Keratinocyte (primary cell): ENCODE measurements around the gene GFOD1. TPM values are rescaled to one million over a fixed set of nuclear protein-coding genes. Genes with fewer than 3 reads are reported as not detected.

Experiments used
- DNase-seq: peaks from one replicate; pipeline ENCODE4 v3.0.0-alpha.2; 2011; ENCODE audit warnings: low read depth, missing footprints, low spot score
- FAIRE-seq: peaks from 2 replicates; lab custom pipeline; 2011; peaks lifted over from hg19 to GRCh38; lab: Jason Lieb, UNC
- H2AFZ ChIP-seq: 2 replicates; pipeline ENCODE4 v1.6.0; 2012; ENCODE audit warnings: low read length, control low read depth, inconsistent platforms; ENCODE audit not compliant: control insufficient read depth
- H3K27ac ChIP-seq: 2 replicates; pipeline ENCODE4 v1.5.1; 2011; ENCODE audit warnings: low read length; ENCODE audit not compliant: control insufficient read depth, insufficient read depth
- H3K27me3 ChIP-seq: 3 replicates; pipeline ENCODE4 v1.6.0; 2011; ENCODE audit warnings: low read length; ENCODE audit not compliant: control insufficient read depth, insufficient read depth; ENCODE audit errors: extremely low read depth
- H3K36me3 ChIP-seq, 2 experiments: 2 replicates in 1 of 2; 3 replicates in 1 of 2; pipeline ENCODE4 v1.5.1; 2011; ENCODE audit warnings: low read length in 2 of 2, mild to moderate bottlenecking in 1 of 2; ENCODE audit not compliant: control insufficient read depth in 2 of 2, insufficient read depth in 2 of 2; ENCODE audit errors: extremely low read depth in 1 of 2
- H3K4me1 ChIP-seq: 3 replicates; pipeline ENCODE4 v1.5.1; 2011; ENCODE audit warnings: low read length; ENCODE audit not compliant: control insufficient read depth, insufficient read depth; ENCODE audit errors: extremely low read depth
- H3K4me2 ChIP-seq: 3 replicates; pipeline ENCODE4 v1.6.0; 2011; ENCODE audit warnings: low read depth, low read length; ENCODE audit not compliant: control insufficient read depth, insufficient read depth; ENCODE audit errors: extremely low read depth
- H3K4me3 ChIP-seq, 3 experiments: fragments of 200-600 bp in 1 of 3; sonication (generic) in 1 of 3; 2 replicates in 2 of 3; 3 replicates in 1 of 3; pipeline ENCODE4 v1.5.1; 2011 to 2016; ENCODE audit warnings: low read length in 3 of 3, mild to moderate bottlenecking in 3 of 3, control low read depth in 2 of 3, inconsistent platforms in 1 of 3, low read depth in 1 of 3, mixed read lengths in 1 of 3, mixed run types in 1 of 3, moderate library complexity in 1 of 3; ENCODE audit not compliant: control insufficient read depth in 2 of 3, insufficient read depth in 2 of 3; ENCODE audit errors: extremely low read depth in 1 of 3
- H3K79me2 ChIP-seq: 2 replicates; pipeline ENCODE4 v1.6.0; 2012; ENCODE audit warnings: low read length; ENCODE audit not compliant: control insufficient read depth, insufficient read depth
- H3K9ac ChIP-seq: 3 replicates; pipeline ENCODE4 v1.6.0; 2011; ENCODE audit warnings: low read length; ENCODE audit not compliant: control insufficient read depth, insufficient read depth; ENCODE audit errors: extremely low read depth
- H3K9me1 ChIP-seq: 3 replicates; pipeline ENCODE4 v1.6.0; 2011; ENCODE audit warnings: low read length; ENCODE audit not compliant: control insufficient read depth, insufficient read depth; ENCODE audit errors: extremely low read depth
- H3K9me3 ChIP-seq: 2 replicates; pipeline ENCODE4 v1.5.1; 2012; ENCODE audit warnings: low read depth, low read length; ENCODE audit not compliant: control insufficient read depth
- H4K20me1 ChIP-seq: 3 replicates; pipeline ENCODE4 v1.6.0; 2011; ENCODE audit warnings: low read length; ENCODE audit not compliant: control insufficient read depth, insufficient read depth; ENCODE audit errors: extremely low read depth
- EZH2 ChIP-seq: IDR thresholded peaks from one replicate; pipeline ENCODE4 v1.6.1; 2012; ENCODE audit warnings: inconsistent platforms, mild to moderate bottlenecking, low read length, moderate library complexity
- dilution Hi-C: fragments of 300-500 bp; cut with MboI; formaldehyde crosslinking; loops from one replicate; pipeline ENCODE4 v1.7.0; 2020; ENCODE audit warnings: low sequenced_read_pairs; ENCODE audit not compliant: extremely low pct_ligation_motif_present
- polyA plus RNA-seq, 5 experiments: library from polyadenylated mRNA; depleted of rRNA in 3 of 5; stranded (reverse) in 3 of 5; stranded (forward) in 1 of 5; unstranded in 1 of 5; fragments of >200 nt; gene quantifications; 1 replicate in 1 of 5; 2 replicates in 3 of 5; 3 replicates in 1 of 5; pipeline versions ENCODE4 v1.2.1 to v1.2.3, GENCODE V29; 2011 to 2012; ENCODE audit warnings: missing spikeins in 2 of 5, low read depth in 1 of 5, low replicate concordance in 1 of 5
- TF ChIP-seq, protein P1 (sequence below), 3 experiments: IDR thresholded peaks in 1 of 3; conservative IDR thresholded peaks in 1 of 3; optimal IDR thresholded peaks in 1 of 3; 2 replicates in 2 of 3; 3 replicates in 1 of 3; pipeline versions ENCODE3 to v1.5.1; 2011; ENCODE audit warnings: low read length in 3 of 3, mild to moderate bottlenecking in 3 of 3, moderate library complexity in 2 of 3, control low read depth in 1 of 3, inconsistent platforms in 1 of 3; ENCODE audit not compliant: insufficient read depth in 2 of 3; ENCODE audit errors: extremely low read depth in 1 of 3

Gene GFOD1
- polyA plus RNA-seq, 1 donor (not counting 4 experiments of a cell fraction or from before 2014, with no cell fraction given): 7.2 TPM

DNA sequence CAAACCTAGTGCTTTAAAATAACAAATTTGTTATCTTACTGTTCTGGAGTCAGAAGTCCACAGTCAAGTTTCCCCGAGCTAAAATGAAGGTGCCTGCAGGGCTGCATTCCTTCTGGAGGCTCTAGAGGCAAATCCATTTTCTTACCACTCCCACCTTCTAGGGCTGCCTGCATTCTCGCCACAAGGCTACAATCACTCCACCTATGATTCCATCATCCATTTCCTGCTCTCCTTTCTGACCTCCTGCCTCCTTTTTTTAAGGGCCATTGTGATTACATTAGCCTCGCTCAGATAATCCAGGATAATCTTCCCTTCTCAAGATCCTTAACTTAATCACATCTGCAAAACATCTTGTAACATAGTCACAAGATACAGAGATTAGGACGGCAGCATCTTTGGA, 44.6 kb upstream of the GFOD1 start:
- TF ChIP-seq, protein P1, sequence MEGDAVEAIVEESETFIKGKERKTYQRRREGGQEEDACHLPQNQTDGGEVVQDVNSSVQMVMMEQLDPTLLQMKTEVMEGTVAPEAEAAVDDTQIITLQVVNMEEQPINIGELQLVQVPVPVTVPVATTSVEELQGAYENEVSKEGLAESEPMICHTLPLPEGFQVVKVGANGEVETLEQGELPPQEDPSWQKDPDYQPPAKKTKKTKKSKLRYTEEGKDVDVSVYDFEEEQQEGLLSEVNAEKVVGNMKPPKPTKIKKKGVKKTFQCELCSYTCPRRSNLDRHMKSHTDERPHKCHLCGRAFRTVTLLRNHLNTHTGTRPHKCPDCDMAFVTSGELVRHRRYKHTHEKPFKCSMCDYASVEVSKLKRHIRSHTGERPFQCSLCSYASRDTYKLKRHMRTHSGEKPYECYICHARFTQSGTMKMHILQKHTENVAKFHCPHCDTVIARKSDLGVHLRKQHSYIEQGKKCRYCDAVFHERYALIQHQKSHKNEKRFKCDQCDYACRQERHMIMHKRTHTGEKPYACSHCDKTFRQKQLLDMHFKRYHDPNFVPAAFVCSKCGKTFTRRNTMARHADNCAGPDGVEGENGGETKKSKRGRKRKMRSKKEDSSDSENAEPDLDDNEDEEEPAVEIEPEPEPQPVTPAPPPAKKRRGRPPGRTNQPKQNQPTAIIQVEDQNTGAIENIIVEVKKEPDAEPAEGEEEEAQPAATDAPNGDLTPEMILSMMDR (optimal IDR thresholded peaks at IDR 0.05 in 1 of 3, IDR thresholded peaks at IDR 0.05 in 1 of 3, conservative IDR thresholded peaks at IDR 0.05 in 1 of 3; ENCODE audit: extremely low read depth in 1 of 3, insufficient read depth in 2 of 3, low read length in 3 of 3): no peak
- no peak for TF ChIP-seq EZH2
- H3K27ac ChIP-seq: no peak overlapping the region
- H3K9ac ChIP-seq: no peak overlapping the region
- no peak overlapping the region for H3K4me2 ChIP-seq
- DNase-seq (no peak), FAIRE-seq (no peak)
- no peak overlapping the region for H2AFZ ChIP-seq
- dilution Hi-C loops: no loop called here
- no peaks in the 10 kb centered on the region for H3K79me2 ChIP-seq
- H3K9me1 ChIP-seq: no peaks in the 10 kb centered on the region
- H3K27me3 ChIP-seq: no peaks in the 10 kb centered on the region
- H4K20me1 ChIP-seq: no peaks in the 10 kb centered on the region
- no peaks in the 10 kb centered on the region for H3K36me3 ChIP-seq
- no peak overlapping the region for H3K4me3 ChIP-seq
- no peaks in the 10 kb centered on the region for H3K9me3 ChIP-seq
- H3K4me1 ChIP-seq: no peaks in the 10 kb centered on the region

DNA sequence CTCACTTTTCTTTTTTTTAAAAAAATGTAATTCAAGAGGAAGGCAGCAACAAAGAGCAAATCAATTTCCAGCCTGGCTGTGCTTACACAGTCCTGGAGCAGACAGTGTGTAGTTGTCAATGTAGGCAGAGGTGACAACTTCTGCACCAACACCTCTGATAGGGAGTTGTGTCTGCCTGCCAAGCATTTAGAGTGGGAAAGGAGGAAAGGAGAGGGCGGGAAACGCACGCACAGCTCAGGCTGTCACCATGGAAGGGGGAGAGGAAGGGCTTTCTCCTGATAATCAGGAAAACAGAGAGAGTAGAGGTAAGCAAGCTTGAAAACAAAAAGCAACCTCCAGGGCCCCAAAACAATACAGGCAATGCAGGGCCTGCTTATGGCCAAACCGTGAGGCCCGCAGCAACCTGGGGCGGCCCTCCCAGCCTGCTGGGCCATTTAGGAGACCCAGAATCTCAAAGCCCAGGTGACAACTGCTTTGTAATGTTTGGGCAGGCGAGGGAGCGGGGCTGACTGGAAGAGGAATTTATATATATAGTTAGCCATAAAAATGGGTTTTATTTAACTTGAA, 41.5 kb upstream of the GFOD1 start:
- FAIRE-seq (no peak), DNase-seq (no peak)
- H3K9me1 ChIP-seq: no peaks in the 10 kb centered on the region
- H3K79me2 ChIP-seq: no peaks in the 10 kb centered on the region
- H4K20me1 ChIP-seq: no peaks in the 10 kb centered on the region
- H3K4me2 ChIP-seq: no peak overlapping the region
- H3K36me3 ChIP-seq: no peaks in the 10 kb centered on the region
- no peaks in the 10 kb centered on the region for H3K27me3 ChIP-seq
- H3K4me3 ChIP-seq: no peak overlapping the region
- dilution Hi-C loops: no loop called here
- H3K9ac ChIP-seq: no peak overlapping the region
- no peaks in the 10 kb centered on the region for H3K4me1 ChIP-seq
- H3K9me3 ChIP-seq: no peaks in the 10 kb centered on the region
- no peak for TF ChIP-seq EZH2
- TF ChIP-seq, protein P1 (optimal IDR thresholded peaks at IDR 0.05 in 1 of 3, IDR thresholded peaks at IDR 0.05 in 1 of 3, conservative IDR thresholded peaks at IDR 0.05 in 1 of 3; ENCODE audit: extremely low read depth in 1 of 3, insufficient read depth in 2 of 3, low read length in 3 of 3): no peak
- H2AFZ ChIP-seq: no peak overlapping the region
- H3K27ac ChIP-seq: no peak overlapping the region
